HG03025 (cell line): ENCODE results near the gene KIAA1217.

Experiments used
- ATAC-seq: cut with Tn5 transposase; IDR thresholded peaks from one replicate; pipeline ENCODE4 v1.9.1; 2021; ENCODE audit warnings: mild to moderate bottlenecking, moderate library complexity; ENCODE audit not compliant: unreplicated experiment, low FRiP score

The KIAA1217 gene

DNA sequence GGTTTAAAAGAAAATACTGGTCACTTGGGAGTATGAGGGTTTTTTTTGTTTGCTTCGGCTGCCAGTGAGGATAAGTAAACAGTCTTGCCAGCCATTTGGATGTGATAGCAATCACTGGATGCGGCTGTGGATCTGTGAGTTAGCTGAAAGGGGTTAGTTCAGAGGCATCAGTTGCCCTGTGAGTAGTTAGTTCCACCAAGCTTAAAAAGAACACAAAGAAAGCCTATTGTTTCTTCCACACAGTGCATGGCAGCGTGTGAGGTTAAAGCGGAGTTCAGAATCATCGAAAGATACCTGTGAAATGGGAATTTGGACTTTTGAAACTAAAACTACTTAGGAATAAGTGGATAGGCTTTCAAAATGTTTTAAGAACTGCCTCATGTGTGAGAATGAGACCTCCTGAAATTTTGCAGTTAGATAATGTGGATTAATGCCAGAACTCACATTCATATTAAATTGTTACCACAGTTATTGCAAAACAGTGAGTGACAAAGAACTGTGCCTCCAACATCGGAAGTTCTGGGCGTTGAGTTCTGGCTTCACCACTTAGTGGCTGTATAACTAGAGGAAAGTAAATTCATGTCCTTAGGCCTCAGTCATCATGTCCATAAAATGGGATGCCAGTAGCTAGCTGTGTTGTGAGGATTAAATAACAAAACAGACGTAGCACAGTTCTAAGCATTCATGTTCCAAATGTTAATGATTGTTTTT lies 31.3 kb downstream of the KIAA1217 start:
- ATAC-seq: no peak

DNA sequence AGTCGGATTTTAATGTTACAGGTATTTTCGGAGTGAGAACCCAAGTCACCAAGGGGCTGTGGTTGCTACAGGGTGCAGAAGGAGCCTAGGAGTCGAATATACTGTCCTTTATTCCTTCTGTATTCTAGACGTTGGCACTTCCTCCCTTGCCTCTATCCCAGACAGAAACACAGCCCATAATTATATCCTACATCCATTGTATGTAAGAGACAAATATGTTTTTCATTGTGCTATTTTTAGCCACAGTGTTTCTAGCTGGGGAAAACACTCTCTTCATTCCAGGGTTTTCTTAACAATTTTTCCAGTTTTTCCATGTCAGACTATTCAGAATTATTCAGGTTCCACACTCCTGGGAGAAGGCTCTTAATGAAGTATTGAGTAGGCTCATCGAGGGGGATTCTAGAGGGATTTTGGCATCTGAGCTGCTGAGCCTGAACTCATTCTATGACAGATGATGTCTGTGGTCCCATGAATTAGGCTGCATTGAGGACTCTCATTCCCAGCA lies 32.6 kb downstream of the KIAA1217 start:
- ATAC-seq: no peak

DNA sequence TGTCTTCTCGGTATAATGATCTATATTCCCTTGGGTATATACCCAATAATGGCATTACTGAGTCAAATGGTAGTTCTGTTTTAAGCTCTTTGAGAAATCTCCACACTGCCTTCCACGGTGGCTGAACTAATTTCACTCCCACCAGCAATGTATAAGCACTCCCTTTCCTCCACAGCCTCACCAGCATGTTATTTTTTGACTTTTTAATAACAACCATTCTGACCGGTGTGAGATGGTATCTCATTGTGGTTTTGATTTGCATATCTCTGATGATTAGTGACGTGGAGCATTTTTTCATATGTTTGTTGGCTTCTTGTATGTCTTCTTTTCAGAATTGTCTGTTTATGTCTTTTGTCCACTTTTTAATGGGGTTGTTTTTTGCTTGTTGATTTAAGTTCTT lies 33.6 kb downstream of the KIAA1217 start:
- ATAC-seq: no peak

DNA sequence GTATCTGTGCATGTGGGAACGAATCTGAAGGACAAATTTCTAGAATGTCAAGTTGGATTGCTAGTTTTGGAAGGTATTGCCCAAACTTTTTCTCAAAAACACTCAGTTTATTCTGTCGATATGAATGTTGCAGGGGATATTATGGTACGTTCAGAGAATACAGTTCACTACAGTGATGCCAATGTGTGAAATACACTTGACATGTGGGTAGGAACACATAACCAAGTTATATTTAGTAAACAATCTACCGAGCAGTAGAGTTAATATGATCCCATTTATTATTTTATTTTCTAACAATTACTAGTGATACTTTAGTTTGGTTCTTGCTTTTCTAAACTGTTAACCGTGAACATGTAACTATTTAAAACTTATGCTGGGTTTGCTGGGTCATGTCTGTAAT lies 37.4 kb downstream of the KIAA1217 start:
- no peak for ATAC-seq

DNA sequence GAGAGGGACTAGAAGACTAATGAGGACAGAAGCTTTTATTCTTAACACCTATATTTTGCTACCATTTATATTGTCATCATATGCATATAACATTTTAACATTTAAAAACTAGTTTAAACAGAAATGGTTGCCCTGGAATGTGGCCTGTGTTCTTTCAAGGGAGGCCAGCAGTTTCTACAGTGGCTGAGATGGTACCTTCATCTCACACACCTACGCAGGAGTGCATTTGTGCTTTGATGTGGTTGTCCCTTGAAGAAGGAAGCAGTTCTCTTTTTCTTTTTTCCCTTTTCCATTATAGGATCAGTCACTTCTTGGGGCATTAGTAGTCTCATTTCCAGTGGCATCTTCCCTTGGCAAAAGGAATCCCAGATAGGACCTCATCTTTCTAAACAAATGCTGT lies 38.9 kb downstream of the KIAA1217 start:
- no peak for ATAC-seq

DNA sequence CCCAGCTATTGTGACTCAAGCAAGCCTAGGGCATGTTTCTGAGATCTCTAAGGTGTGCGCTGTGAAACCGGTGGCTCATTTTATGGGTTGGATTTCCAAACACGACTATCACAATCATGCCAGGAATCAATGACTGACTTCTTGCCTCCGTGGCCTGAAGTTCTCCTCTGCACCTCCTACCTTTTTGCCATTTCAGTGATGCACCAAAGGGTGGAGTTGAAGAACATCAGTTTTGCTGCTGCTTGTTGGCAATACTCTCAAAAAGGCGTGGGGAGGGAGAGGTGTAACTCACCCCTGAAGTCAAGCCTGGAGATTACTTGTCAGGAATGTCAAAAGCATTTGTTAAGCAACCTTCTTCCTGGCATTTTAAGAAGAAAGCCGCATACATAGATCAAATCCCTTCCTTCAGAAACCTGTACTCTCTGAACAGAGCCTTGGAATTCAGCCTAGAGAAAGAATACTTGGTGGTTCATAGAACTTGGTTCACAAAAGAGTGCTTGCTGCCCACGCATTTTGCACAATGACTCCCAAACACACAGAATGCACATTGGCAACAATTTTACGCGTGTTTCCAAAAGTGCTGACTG lies 41.0 kb downstream of the KIAA1217 start:
- ATAC-seq: no peak

DNA sequence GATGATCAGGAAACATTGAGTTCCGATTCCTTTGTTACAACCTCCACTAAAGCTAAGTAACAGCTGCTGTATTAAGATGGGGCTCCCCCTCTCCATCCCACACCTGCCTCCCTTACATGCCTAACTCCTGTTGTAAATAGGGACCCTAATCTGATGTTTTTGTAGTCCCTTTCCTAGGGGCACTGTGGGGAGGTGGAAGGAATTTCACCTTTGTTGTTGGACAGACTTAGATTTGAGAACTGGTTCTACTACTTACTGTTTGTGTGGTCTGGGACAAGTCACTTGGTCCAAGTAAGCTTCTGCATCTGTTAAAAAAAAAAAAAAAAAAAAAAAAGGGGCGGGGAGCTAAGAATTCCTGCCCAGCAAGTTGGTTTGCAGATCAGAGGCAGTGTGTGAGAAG lies 42.6 kb downstream of the KIAA1217 start:
- ATAC-seq: no peak

DNA sequence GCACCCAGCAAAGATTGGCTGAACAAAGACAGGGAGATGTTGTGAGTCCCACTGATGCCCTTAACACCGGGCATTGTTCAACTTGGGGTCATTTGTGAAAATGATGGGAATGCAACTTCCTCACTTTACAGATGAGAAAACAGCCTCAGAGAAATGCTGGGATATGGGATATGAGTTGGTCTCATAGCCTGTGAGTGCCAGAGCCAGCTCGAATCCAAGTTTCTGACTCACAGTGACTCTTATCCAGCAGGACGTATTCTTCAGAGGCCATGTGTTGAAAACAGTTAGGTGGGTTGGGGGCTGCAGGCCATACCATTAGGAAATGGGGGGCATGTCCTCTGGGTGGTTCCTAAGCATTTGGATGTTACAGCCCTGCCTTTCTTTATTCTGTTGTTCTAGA lies 45.2 kb downstream of the KIAA1217 start:
- no peak for ATAC-seq

DNA sequence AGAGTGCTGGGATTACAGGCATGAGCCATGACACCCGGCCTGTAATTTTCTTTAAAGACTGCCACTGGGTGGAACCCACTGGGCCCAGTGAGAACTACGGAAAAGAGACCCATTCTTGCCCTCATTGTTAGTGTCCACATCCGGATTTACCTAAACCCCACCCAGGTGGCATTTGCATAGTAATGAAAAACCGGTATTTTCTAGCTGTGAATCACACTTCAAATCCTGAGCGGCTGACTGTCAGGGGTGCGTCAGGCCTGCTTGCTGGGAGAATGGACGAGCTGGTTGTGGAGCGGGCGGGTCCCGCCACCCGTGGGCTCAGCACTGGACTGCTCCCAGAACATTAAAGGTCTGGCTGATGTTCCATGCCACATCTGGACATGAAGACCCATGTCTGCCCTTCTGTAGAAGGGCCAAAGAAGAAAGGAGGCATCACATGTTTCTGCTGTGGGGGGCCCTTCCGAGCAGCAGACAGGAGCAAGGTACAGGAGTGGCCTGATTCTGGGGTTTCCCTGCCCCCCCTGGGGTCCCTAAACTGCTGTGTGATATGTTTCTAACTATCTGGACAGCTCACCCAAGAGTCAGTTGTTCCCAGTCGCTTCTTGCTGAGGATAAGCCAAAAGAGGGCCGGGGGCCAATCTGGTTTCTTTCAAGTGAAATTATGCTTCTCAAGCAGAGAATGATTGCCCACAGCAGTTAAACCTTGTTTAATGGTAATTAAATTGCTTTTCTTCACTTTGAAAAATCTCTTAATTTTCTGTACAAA lies 46.4 kb downstream of the KIAA1217 start:
- no peak for ATAC-seq

DNA sequence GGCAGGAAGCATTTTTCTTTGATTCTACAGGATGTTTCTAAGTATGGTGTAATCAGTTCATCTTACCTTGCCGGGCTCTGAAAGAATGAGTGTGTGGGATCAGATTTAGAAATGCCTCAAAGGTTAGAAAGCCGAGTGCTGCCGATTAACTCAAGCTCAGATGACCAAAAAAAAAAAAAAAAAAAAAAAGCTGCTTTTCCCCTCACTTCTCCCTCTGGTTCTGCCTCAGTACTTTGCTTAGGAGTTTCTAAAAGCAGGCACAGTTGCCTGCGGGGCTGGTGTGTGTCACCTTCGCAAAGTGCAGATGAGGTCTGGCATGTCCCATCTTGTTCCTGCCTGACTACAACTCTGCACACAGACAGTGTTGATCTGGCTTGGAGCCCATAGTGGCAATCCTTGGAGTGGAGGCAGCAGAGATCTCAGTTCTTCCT lies 47.0 kb downstream of the KIAA1217 start:
- no peak for ATAC-seq

DNA sequence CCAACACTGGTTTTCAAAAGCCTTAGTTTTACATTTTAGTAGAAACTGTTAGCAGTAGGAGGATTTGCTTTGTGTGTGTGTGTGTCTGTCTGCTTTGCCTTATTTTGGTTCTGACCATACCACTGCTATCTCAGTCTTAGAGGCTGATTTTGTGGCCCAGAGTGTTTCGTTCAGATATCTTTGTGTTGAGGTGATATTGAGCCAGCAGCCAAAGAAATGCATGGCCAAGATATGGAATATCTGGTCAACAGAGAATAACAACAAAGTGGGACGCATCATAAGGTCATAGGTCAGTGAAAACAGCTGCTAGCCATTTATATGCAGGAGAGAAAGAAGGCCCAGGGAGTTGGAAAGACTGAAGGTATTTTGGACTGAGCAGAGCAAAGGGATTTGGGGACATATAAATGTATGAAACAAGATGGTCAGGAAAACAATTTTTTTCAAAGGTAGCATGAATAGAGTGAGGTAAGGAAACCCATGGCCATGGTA lies 47.7 kb downstream of the KIAA1217 start:
- ATAC-seq: no peak

DNA sequence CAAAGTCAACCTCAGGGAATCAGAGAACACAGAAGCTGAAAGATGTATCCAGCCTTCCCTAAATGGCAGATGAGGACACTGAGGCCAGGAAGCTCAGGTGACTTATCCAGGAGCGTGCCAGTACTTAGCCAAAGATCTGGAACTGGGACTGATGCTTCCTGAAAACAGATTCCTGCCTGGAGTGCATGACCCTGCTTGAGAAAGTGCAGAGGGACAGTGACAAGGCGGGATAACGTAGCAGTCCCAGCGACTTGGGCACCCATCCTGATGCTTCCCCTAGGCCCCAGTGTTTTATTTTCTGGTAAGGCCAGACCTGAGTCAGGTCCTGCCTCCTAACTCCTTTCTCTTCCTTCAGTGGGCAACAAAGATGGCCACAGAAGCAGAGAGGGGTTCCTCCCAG lies 48.6 kb downstream of the KIAA1217 start:
- no peak for ATAC-seq

DNA sequence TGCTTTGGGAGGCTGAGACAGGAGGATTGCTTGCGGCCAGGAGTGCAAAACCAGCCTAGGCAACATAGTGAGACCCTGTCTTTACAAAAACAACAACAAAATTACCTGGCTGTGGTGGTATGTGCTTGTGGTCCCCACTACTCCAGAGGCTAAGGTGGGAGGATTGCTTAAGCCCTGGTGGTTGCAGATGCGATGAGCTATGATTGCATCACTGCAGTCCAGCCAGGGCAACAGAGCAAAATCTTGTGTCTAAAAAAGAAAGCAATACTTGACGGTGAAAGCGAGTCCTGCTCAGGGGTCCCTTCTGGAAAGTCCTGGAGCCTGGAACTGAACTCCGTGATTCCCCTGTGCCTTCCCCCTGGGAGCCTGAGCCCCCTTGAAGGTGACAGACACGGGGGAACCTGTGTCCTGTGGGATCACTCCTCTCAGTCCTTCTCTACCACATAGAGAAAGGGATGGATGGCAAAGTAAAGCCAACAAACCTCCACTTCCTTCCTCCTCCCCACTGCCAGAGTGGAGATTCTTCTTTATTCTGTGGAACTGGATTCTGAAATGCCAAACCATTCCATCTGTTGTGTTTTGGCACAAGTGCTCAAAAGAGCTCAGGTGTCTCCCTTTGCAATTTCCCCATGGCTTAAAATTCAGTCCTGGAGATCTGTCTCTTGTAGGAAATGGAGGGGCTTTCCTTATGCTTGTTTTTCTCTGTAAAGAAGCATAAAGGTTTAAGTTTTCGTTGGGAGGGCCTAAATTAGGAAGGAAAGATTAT lies 50.6 kb downstream of the KIAA1217 start:
- ATAC-seq: no peak

DNA sequence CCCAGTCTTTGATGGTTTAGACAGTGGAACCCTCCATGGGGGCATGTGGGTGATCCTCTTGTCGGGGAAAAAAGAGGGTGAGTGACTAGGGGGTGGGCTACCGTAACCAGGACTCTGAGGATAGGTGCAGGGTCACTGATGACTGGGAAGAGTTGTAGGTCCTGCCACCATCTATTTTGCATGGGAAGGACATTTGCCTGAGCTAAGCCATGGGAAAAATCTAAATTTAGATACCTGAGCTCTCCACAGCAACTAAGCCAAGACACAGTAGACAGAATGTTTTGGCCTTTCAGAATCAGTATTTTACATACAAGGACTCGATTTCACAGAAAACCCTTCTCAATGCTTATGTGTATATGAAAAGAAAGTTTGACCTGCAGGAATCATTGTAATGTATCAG lies 52.7 kb downstream of the KIAA1217 start:
- ATAC-seq: no peak

DNA sequence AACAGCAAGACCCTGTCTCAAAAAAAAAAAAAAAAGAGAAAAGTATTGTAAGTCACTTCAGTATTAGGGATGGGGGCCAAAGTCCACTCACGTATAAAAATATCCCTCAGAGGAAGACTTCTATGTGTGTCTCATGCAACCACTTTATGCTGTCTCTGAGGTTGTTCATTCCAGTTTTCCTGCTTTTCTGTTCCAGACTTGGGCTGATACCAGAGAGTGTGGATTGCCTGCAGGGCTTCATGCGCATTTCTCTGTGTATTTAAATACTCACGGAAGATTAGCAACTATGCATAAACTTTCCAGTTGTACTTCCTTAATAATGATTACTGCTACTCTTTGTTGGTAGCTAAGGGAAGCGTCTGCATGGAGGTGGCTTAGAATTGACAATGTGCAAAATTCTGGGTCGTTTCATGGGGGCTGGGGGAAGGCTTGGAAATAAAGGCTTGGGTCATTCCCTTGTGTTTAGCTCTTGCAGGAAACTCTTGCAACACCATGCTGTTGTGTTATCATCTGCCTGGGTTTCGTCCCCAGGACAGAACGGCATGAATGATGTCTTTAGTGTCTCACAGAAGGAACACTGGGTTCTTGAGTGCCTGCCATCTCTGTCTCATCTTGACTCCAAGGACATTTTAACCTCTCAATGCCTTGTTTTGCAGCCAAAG lies 54.1 kb downstream of the KIAA1217 start:
- no peak for ATAC-seq

DNA sequence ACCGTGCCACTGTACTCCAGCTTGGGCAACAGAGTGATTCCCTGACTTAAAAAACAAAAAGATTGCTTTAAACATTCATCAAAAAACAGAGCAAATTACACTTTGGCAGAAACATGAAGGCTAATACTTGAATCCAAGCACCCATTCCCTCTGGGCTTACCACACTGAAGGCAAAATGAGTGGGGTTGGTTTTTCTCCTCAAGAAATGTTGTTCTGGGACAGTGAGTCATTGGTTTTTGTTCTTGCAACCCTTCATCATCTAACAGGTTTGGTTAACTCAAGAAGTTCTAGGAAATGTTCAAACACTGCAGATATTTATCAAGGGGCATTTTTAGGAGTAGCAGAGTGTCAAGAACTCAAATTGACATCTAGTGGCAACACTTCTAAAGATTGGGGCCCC lies 60.5 kb downstream of the KIAA1217 start:
- ATAC-seq: no peak

DNA sequence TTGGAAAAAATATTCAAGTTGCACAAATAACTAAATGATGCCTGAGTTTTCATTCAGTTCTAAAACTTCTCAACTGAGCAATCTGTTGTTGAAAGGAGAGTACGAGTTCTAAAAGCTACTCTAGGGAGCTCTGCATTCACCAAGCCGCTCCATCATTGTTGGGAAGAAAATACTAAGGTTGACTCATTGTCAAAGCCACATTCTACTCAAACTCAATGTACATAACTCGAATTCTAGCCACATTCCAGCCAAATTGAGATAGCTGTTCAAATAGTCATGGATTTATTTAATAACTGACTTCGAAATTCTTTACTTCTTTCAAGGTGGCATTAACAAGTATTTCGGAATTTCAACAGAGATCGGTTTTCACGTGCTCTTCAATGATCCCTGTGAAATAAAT lies 63.4 kb downstream of the KIAA1217 start:
- ATAC-seq: no peak

DNA sequence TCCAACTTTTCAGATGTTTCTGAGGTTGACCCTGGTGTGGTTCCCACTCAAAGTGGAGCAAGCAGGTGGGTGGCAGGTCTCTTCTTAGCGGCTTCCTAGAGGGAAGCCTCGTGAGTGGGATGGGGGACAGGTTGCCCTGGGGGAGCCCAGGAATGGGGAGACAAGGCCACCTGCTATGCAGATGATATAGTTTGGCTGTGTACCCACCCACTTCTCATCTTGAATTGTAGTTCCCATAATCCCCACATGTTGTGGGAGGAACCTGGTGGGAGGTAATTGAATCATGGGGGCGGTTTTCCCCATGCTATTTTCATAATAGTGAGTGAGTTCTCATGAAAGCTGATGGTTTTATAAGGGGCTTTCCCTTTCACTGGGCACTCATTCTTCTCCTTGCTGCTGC lies 68.3 kb downstream of the KIAA1217 start:
- ATAC-seq: no peak

DNA sequence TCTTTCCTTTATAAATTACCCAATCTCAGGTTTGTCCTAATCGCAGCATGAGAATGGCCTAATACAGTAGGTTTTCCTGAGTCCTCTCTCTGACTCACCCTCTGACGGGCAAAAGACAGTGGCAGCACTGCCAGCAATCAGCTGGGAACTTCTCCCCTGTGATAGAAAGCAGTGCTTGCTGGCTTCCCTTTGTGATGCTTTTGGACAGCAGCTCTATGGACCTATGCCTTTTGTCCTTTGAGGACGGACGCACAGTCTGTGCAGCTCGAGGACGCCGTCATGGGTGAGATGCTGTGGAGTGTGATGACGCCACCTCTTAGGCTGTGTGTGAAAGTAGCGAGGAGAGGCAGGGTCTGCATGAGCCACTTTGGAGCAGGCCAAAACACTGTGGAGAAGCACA lies 68.8 kb downstream of the KIAA1217 start:
- no peak for ATAC-seq

DNA sequence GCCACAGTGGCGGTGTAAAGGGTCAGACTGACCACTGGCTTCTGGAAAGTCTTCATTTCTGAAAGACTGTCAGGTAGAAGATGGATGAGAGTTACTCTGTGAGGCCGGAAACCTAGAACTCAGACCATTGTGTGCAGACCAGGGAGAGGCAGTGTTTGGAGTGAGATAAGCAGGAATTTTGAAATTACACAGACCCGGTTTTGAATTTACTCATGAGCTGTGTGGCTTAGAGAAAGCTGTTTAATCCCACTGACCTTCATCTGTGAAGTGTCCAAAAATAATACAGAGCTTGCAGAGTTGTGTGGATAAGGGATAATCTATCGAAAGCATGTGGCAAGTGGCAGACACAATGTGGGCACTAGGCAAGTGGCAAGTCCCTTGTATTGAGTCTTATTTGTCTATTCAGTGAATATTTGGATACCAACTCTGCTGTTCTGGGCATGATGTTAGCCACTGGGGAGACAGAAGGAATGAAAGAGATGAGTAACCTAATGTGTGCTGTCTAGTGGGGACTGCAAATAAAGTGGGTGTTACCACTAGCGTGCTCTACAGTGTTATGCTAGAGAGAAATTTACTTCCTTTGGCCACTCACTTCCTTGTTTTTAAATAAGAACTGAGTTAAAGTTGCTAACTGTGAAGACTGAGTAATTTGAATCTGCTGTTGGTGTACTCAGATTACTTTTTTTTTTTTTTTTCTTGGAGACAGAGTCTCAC lies 69.4 kb downstream of the KIAA1217 start:
- no peak for ATAC-seq
